Glutamatergic neuron (in vitro differentiated cells): ENCODE data around the gene H1-8. TPM values are rescaled to one million over a fixed set of nuclear protein-coding genes. Genes with fewer than 3 reads are reported as not detected.

Experiments
- DNase-seq: peaks from one replicate; pipeline ENCODE4 v3.0.0; 2022
- H3K27ac Mint-ChIP-seq: one replicate; pipeline ENCODE4 v1.8.0; 2020; ENCODE audit warnings: mild to moderate bottlenecking, mixed read lengths, inconsistent platforms; ENCODE audit not compliant: unreplicated experiment
- H3K27me3 Mint-ChIP-seq: one replicate; pipeline ENCODE4 v1.8.0; 2020; ENCODE audit warnings: mild to moderate bottlenecking, moderate library complexity, mixed read lengths, inconsistent platforms; ENCODE audit not compliant: unreplicated experiment
- H3K36me3 Mint-ChIP-seq: one replicate; pipeline ENCODE4 v1.8.0; 2020; ENCODE audit warnings: mild to moderate bottlenecking, mixed read lengths, inconsistent platforms; ENCODE audit not compliant: unreplicated experiment
- H3K4me1 Mint-ChIP-seq: one replicate; pipeline ENCODE4 v1.8.0; 2020; ENCODE audit warnings: mild to moderate bottlenecking, low read depth, mixed read lengths, inconsistent platforms; ENCODE audit not compliant: unreplicated experiment
- H3K4me3 Mint-ChIP-seq: one replicate; pipeline ENCODE4 v1.8.0; 2020; ENCODE audit warnings: mild to moderate bottlenecking, mixed read lengths, inconsistent platforms; ENCODE audit not compliant: unreplicated experiment
- H3K9me3 Mint-ChIP-seq: one replicate; pipeline ENCODE4 v1.8.0; 2020; ENCODE audit warnings: mild to moderate bottlenecking, moderate library complexity, mixed read lengths, inconsistent platforms; ENCODE audit not compliant: unreplicated experiment
- total RNA-seq: library from RNA; stranded (reverse); fragmentation: NEBNext Ultra II Directional; extraction: Animal tissue kit (Norgen Biotek cat#: 25700); gene quantifications from one replicate; pipeline ENCODE4 v1.2.1, GENCODE V29; 2021; ENCODE audit not compliant: unreplicated experiment
- TF ChIP-seq, protein P1 (sequence below): fragments of 200-600 bp; sonication (generic); IDR thresholded peaks from one replicate; pipeline ENCODE4 v1.5.0; 2021; ENCODE audit not compliant: partially characterized antibody, unreplicated experiment

Gene H1-8
- total RNA-seq, 1 donor from 2014 or later = not detected

DNA sequence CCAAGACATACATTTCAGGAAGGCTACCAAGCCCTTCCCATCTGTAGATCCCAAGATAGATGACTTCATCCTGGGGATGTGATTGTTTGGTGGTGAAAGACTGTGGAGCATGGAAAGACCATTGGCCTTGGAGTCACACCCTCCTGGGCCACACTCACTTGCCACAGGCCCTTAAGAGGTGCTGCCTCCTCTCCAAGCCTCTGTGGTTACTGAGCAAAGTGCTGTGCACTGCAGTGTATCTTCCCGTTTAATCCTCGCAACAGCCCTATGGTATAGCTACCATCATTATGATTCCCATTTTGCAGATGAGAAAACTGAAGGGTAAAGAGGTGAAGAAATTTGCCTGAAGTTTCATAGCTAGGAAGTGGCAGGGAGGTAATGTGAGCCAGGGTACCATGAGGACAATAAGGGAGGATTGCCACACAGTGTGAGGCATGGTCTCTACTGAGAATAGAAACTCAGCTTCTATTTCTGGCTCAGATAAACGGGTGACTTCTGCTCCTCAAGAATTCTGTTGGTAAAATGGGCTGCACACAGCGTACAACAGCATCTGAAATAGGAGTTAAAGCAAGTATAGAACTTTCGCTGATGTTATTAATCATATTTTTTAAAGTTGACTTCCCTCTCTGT, 38.4 kb upstream of the H1-8 start:
- TF ChIP-seq, protein P1, sequence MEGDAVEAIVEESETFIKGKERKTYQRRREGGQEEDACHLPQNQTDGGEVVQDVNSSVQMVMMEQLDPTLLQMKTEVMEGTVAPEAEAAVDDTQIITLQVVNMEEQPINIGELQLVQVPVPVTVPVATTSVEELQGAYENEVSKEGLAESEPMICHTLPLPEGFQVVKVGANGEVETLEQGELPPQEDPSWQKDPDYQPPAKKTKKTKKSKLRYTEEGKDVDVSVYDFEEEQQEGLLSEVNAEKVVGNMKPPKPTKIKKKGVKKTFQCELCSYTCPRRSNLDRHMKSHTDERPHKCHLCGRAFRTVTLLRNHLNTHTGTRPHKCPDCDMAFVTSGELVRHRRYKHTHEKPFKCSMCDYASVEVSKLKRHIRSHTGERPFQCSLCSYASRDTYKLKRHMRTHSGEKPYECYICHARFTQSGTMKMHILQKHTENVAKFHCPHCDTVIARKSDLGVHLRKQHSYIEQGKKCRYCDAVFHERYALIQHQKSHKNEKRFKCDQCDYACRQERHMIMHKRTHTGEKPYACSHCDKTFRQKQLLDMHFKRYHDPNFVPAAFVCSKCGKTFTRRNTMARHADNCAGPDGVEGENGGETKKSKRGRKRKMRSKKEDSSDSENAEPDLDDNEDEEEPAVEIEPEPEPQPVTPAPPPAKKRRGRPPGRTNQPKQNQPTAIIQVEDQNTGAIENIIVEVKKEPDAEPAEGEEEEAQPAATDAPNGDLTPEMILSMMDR = no peak

DNA sequence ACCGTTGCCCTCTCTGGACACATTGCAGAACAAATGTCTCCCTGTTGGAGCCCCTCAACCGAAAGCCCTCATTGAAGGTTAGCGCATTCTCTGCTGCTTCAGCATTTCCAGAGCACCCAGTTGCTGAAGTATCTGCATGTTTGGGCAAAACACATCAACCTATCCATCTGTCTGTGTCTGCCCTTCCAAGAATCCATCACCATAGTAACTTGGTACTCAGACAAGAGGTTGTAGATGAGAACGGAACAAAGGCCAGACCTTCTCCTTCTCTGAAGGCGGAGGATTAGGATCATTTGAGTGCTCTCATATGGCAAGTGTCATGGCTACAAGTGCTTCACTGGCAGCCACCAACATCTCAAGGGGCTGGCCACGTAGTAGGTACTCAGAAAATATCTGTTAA, 37.6 kb upstream of the H1-8 start:
- no peak for DNase-seq
- Mint-ChIP-seq H3K27me3 (peaks cover 2% of the 10 kb centered on the region), H3K4me3 (no peak overlapping the region), H3K4me1 (peaks cover 27% of the 10 kb centered on the region), H3K36me3 (no peaks in the 10 kb centered on the region), H3K27ac (no peak overlapping the region), H3K9me3 (peaks cover 3% of the 10 kb centered on the region)
- TF ChIP-seq, protein P1 = no peak

More for the DNA sequence above, 38.4 kb upstream of the H1-8 start:
- H3K36me3 Mint-ChIP-seq = no peaks in the 10 kb centered on the region
- H3K27ac Mint-ChIP-seq = no peak overlapping the region
- peaks cover 27% of the 10 kb centered on the region for H3K4me1 Mint-ChIP-seq
- H3K4me3 Mint-ChIP-seq = no peak overlapping the region
- peaks cover 3% of the 10 kb centered on the region for H3K9me3 Mint-ChIP-seq
- no peak for DNase-seq
- no peaks in the 10 kb centered on the region for H3K27me3 Mint-ChIP-seq

DNA sequence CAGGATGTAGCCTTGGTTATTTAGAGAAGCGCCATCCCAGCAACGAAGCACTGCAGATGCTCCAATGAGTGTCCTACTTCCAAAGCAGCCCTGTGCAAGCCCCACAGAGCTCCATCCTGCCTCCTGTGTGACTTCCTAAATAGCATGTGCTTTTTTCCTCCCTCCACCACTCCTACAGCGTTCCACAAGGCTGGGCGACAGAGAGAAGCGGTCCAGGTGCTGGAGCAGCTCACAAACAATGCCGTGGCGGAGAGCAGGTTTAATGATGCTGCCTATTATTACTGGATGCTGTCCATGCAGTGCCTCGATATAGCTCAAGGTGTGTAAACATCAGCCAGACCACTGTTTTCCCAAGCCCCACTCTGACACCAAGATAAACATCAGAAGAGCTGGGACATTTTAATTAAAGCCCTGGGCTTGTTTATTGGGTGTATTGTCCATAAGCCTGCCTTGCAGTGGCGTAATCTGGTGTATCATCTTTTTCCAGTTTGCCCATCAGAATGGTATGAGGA, 36.7 kb upstream of the H1-8 start:
- Mint-ChIP-seq H3K27ac (no peak overlapping the region), H3K4me3 (no peak overlapping the region), H3K9me3 (peaks cover 3% of the 10 kb centered on the region), H3K36me3 (no peaks in the 10 kb centered on the region), H3K27me3 (peaks cover 2% of the 10 kb centered on the region), H3K4me1 (peaks cover 27% of the 10 kb centered on the region)
- no peak for DNase-seq
- TF ChIP-seq, protein P1 = no peak

DNA sequence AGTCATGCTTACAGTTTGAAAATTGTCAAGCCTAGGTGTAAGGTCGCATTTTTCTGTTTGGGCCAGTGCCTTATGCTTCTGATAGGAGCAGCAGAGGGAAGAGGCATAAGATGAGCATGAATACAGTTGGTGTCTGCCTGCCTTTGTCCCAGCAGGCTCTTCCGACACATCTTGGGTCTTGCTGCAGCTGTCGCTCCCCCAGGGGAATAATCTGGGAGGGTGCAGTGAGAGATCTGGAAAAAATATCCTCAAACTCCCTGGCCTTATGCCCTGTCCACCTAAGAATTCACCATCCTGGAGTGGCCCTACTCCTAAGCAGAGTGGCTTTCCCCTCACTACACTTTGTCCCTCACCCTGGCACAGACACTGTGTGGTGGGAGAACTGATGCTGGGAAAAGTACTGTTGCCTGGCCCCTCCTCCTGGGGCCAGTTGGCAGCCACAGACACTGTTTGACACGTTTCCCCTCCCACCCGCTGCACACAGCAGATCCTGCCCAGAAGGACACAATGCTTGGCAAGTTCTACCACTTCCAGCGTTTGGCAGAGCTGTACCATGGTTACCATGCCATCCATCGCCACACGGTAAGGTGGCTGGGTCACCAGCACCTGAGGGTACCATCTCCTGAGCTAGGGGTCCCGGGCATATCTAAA, 35.7 kb upstream of the H1-8 start:
- peaks cover 2% of the 10 kb centered on the region for H3K27me3 Mint-ChIP-seq
- peaks cover 3% of the 10 kb centered on the region for H3K9me3 Mint-ChIP-seq
- TF ChIP-seq, protein P1 = no peak
- H3K27ac Mint-ChIP-seq = no peak overlapping the region
- DNase-seq = no peak
- H3K4me1 Mint-ChIP-seq = peaks cover 23% of the 10 kb centered on the region
- H3K36me3 Mint-ChIP-seq = no peaks in the 10 kb centered on the region
- no peak overlapping the region for H3K4me3 Mint-ChIP-seq

DNA sequence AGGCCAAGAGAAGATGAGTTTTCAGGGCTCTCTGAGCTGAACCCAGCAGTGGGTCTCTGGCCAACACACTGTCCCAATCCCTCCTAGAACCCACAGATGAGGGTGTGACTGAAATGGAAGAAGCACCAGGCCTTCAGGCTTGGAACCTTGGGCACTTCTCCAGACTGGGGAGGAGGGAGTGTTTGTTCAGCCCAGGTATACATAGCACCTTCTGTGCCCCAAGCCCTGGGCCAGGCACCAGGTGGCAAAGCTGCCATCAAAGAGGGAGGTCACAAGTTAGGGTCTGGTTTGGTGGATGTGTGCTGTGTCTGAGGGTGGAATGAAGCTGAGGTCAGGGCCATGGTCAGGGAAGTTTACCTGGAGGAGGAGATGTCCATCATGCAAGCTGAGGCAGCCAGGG, 30.4 kb upstream of the H1-8 start:
- Mint-ChIP-seq H3K27me3 (peaks cover 20% of the 10 kb centered on the region), H3K36me3 (no peaks in the 10 kb centered on the region), H3K27ac (no peak overlapping the region), H3K4me3 (no peak overlapping the region), H3K9me3 (peaks cover 10% of the 10 kb centered on the region), H3K4me1 (peaks cover 3% of the 10 kb centered on the region)
- DNase-seq = no peak
- TF ChIP-seq, protein P1 = no peak
